ENCODE data around the gene SARNP. TPM values are rescaled to one million over a fixed set of nuclear protein-coding genes. Genes with fewer than 3 reads are reported as not detected.

SARNP gene
- total RNA-seq, 1 donor = 94.6 TPM

- no peak overlapping the region for H3K4me3 ChIP-seq (ENCODE audit: low read depth, low read length)
- no peak for DNase-seq (ENCODE audit: low read depth)
- TF ChIP-seq CTCF (IDR thresholded peaks at IDR 0.05; ENCODE audit: insufficient read depth, low read depth, low read length) = no peak
These were observed 99.5 kb downstream of the SARNP start for GRCh38 chr12:55718015-55718414.

GRCh38 chr12:55717011-55718007, 100.2 kb downstream of the SARNP start:
- peak overlapping the region; percentile 93 for H3K4me3 ChIP-seq (ENCODE audit: low read depth, low read length)
- no peak for TF ChIP-seq CTCF (IDR thresholded peaks at IDR 0.05; ENCODE audit: insufficient read depth, low read depth, low read length)
- no peak for DNase-seq (ENCODE audit: low read depth)

- DNase-seq (ENCODE audit: low read depth) = no peak
- TF ChIP-seq CTCF (IDR thresholded peaks at IDR 0.05; ENCODE audit: insufficient read depth, low read depth, low read length) = no peak
- peak overlapping the region; percentile 93 for H3K4me3 ChIP-seq (ENCODE audit: low read depth, low read length)
These were observed 101.0 kb downstream of the SARNP start for GRCh38 chr12:55716582-55716957.

DNA sequence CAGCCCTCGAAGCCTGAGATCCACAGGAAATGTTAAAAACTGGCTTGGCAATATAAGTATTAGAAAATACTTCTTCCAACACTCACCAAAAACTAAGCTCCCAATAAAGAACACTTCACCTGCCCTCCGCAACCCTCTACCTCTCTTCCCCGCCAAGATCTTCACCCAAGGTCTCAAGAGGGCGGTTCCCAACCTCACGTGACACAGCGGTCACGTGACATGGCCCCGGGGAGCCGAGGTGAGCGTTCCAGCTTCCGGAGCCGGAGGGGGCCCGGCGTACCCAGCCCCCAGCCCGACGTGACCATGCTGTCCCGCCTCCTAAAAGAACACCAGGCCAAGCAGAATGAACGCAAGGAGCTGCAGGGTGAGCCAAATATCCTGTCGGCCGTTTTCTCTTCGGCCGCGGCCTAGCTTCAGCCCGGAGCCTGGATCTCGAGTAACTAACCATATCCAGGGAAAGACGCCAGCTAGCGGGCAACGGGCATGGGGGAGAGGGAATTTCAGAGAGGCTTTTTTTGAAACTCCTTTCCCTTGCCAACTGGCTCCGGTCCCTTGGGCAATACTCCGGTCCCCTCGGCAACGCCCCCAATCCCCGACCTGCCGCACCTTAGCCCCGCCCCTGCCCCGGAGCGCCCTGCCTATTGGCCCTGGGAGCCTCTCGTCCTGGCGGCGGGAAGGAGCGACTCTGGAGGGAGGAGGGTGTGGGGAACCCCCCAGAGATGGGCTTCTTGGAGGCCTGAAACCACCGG, 101.5 kb downstream of the SARNP start, which contains the start of gene BLOC1S1:
Gene BLOC1S1, plus strand, starts transcription at position 214 of the 749 bp plus-strand sequence. Its CDS starts 6 bp downstream, at position 220.
- DNase-seq (ENCODE audit: low read depth) = peak; percentile 91
- peak; percentile 0 for TF ChIP-seq CTCF (IDR thresholded peaks at IDR 0.05; ENCODE audit: insufficient read depth, low read depth, low read length)

GRCh38 chr12:55715169-55715764, 102.3 kb downstream of the SARNP start:
- no peak for DNase-seq (ENCODE audit: low read depth)
- peak overlapping the region; percentile 93 for H3K4me3 ChIP-seq (ENCODE audit: low read depth, low read length)
- TF ChIP-seq CTCF (IDR thresholded peaks at IDR 0.05; ENCODE audit: insufficient read depth, low read depth, low read length) = no peak

More for the DNA sequence above, 101.5 kb downstream of the SARNP start, which contains the start of gene BLOC1S1:
- peak within 1 kb of the TSS; percentile 93 for H3K4me3 ChIP-seq (ENCODE audit: low read depth, low read length)

- no peak overlapping the region for H3K4me3 ChIP-seq (ENCODE audit: low read depth, low read length)
- no peak for TF ChIP-seq CTCF (IDR thresholded peaks at IDR 0.05; ENCODE audit: insufficient read depth, low read depth, low read length)
- peak; percentile 26 for DNase-seq (ENCODE audit: low read depth)
These were observed 103.8 kb downstream of the SARNP start for GRCh38 chr12:55713721-55714120.
